IMR-90 (cell line): Measurements from ENCODE around the gene UGT1A3.

Experiments used
- CEBPB ChIP-seq: IDR thresholded peaks from 2 replicates; pipeline ENCODE4 v1.6.1; 2012; ENCODE audit warnings: low read depth, low read length, improper control_type of control experiment
- CTCF ChIP-seq: conservative IDR thresholded peaks from 2 replicates; pipeline ENCODE4 v1.5.1; 2012; ENCODE audit warnings: mild to moderate bottlenecking, low read depth, low read length, improper control_type of control experiment
- FOS ChIP-seq: fragments of 150-350 bp; IDR thresholded peaks from 2 replicates; pipeline ENCODE4 v1.6.1; 2016; ENCODE audit warnings: low read depth, low read length
- POLR2A ChIP-seq: IDR thresholded peaks from 2 replicates; pipeline ENCODE4 v1.6.1; 2012; ENCODE audit warnings: mild to moderate bottlenecking, low read depth, low read length

GRCh38 chr2:233799716-233800115, 70.9 kb downstream of the UGT1A3 start:
- TF ChIP-seq CTCF, result no peak
- TF ChIP-seq FOS, result no peak
- no peak for TF ChIP-seq CEBPB
- TF ChIP-seq POLR2A, result no peak
